ENCODE results near the gene ZNF446.
"Not testable (repeated sequence)": the region's sequence is repeated elsewhere in the genome, so short reads cannot be mapped to it uniquely, and the experiment has no call there.

The ZNF446 gene

GRCh38 chr19:58470837-58471543 is 5.2 kb upstream of the ZNF446 start:
- DNase-seq = not testable (repeated sequence)

GRCh38 chr19:58471736-58472135 is 4.4 kb upstream of the ZNF446 start:
- no peak for DNase-seq

- no peak for DNase-seq
Observed at GRCh38 chr19:58473775-58474174, 2.4 kb upstream of the ZNF446 start.

GRCh38 chr19:58474291-58474996 is 1.7 kb upstream of the ZNF446 start:
- no peak for DNase-seq

- DNase-seq = no peak
Observed at GRCh38 chr19:58474997-58475713, 997 bp upstream of the ZNF446 start.

GRCh38 chr19:58476498-58477015 is 405 bp downstream of the ZNF446 start:
- no peak for DNase-seq

- DNase-seq = no peak
Observed at GRCh38 chr19:58477130-58477529, 978 bp downstream of the ZNF446 start.

GRCh38 chr19:58477871-58478270 is 1.7 kb downstream of the ZNF446 start:
- DNase-seq = no peak

- no peak for DNase-seq
Observed at GRCh38 chr19:58479303-58479702, 3.2 kb downstream of the ZNF446 start.

- no peak for DNase-seq
Observed at GRCh38 chr19:58479736-58480480, 3.8 kb downstream of the ZNF446 start.

GRCh38 chr19:58480481-58480830 is 4.3 kb downstream of the ZNF446 start:
- no peak for DNase-seq

- no peak for DNase-seq
Observed at GRCh38 chr19:58480831-58481230, 4.7 kb downstream of the ZNF446 start.

- no peak for DNase-seq
Observed at GRCh38 chr19:58482372-58482771, 6.2 kb downstream of the ZNF446 start.

- DNase-seq = no peak
Observed at GRCh38 chr19:58483776-58484175, 7.6 kb downstream of the ZNF446 start.

- DNase-seq = not testable (repeated sequence)
Observed at GRCh38 chr19:58484349-58484748, 8.2 kb downstream of the ZNF446 start.

GRCh38 chr19:58491393-58491792 is 15.2 kb downstream of the ZNF446 start:
- no peak for DNase-seq

GRCh38 chr19:58492265-58492664 is 16.1 kb downstream of the ZNF446 start:
- no peak for DNase-seq

GRCh38 chr19:58497634-58498170 is 21.6 kb downstream of the ZNF446 start:
- DNase-seq = no peak

- DNase-seq = no peak
Observed at GRCh38 chr19:58498316-58499020, 22.3 kb downstream of the ZNF446 start.

GRCh38 chr19:58499021-58499927 is 23.1 kb downstream of the ZNF446 start:
- peak; percentile 98 for DNase-seq

GRCh38 chr19:58500242-58500641 is 24.1 kb downstream of the ZNF446 start:
- DNase-seq = no peak

Data from NCI-H774 (cell line).